B cell (primary cell): ENCODE data around the gene CEP112.

ENCODE experiments used
- EZH2 ChIP-seq: IDR thresholded peaks from 2 replicates; pipeline ENCODE4 v1.6.1; 2012; ENCODE audit warnings: borderline replicate concordance, low read depth, mild to moderate bottlenecking, moderate library complexity, low read length; ENCODE audit not compliant: insufficient read depth, poor library complexity, severe bottlenecking
- TF ChIP-seq, protein P1 (sequence below): fragments of 200-600 bp; IDR thresholded peaks from one replicate; pipeline ENCODE4 v1.8.0; 2022; ENCODE audit warnings: antibody characterized with exemption, mild to moderate bottlenecking

DNA sequence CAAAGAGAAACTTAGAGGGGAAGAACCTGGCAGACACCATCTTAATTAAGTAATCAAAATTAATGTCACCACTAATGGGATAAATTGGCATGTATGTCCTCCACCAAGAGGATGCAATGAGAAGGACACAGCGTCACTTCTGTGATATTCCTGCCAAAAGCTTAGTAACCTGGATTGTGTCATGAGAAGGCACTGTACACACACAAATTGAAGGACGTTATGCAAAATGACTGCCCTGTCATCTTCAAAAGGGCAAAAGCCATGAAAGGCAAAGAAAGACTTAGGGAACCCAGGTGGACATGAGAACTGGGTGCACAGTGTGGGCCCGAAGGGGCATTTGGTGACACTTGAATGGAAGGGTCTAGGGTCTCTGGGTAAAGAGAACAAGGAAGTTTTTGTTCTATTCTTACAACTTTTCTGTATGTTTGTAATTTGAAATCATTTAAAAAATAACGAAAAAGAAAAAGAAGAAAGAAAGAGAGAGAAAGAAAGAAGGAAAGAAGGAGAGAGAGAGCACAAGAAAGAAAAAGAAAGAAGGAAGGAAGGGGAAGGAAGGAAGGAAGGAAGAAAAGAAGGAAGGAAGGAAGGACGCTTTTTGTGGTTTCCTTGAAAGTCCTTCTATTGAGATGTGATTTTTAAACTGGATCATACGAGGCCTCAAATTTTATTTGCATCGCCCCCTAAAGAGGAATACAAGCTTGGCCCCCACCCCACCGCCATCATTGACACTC is 41.3 kb upstream of the CEP112 start:
- TF ChIP-seq, protein P1, sequence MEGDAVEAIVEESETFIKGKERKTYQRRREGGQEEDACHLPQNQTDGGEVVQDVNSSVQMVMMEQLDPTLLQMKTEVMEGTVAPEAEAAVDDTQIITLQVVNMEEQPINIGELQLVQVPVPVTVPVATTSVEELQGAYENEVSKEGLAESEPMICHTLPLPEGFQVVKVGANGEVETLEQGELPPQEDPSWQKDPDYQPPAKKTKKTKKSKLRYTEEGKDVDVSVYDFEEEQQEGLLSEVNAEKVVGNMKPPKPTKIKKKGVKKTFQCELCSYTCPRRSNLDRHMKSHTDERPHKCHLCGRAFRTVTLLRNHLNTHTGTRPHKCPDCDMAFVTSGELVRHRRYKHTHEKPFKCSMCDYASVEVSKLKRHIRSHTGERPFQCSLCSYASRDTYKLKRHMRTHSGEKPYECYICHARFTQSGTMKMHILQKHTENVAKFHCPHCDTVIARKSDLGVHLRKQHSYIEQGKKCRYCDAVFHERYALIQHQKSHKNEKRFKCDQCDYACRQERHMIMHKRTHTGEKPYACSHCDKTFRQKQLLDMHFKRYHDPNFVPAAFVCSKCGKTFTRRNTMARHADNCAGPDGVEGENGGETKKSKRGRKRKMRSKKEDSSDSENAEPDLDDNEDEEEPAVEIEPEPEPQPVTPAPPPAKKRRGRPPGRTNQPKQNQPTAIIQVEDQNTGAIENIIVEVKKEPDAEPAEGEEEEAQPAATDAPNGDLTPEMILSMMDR: no peak
- TF ChIP-seq EZH2: no peak
